Activated T-helper 17 cell treated with anti-CD3 and anti-CD28 coated beads, Interleukin-2, amount 50 U/mL, for 72 hours (primary cell): ENCODE results near the gene GALNTL6. TPM values are rescaled to one million over a fixed set of nuclear protein-coding genes. Genes with fewer than 3 reads are reported as not detected.

Experiments used
- ATAC-seq: fragments of 150-1000 bp; cut with Tn5 transposase; replicated peaks from 2 replicates; pipeline ENCODE4 v1.10.0; 2021; ENCODE audit warnings: mild to moderate bottlenecking, moderate library complexity
- H3K27ac Mint-ChIP-seq: one replicate; pipeline ENCODE4 v1.8.0; 2022; ENCODE audit warnings: mixed read lengths
- H3K27me3 Mint-ChIP-seq: one replicate; pipeline ENCODE4 v1.8.0; 2022; ENCODE audit warnings: mixed read lengths
- H3K36me3 Mint-ChIP-seq: one replicate; pipeline ENCODE4 v1.8.0; 2022; ENCODE audit warnings: low read depth, mild to moderate bottlenecking, mixed read lengths
- H3K4me1 Mint-ChIP-seq: one replicate; pipeline ENCODE4 v1.8.0; 2022; ENCODE audit warnings: mixed read lengths
- H3K4me3 Mint-ChIP-seq: one replicate; pipeline ENCODE4 v1.8.0; 2022; ENCODE audit warnings: mild to moderate bottlenecking, mixed read lengths
- H3K9me3 Mint-ChIP-seq: one replicate; pipeline ENCODE4 v1.8.0; 2022; ENCODE audit warnings: mixed read lengths
- total RNA-seq, 2 donors: library from RNA; stranded (reverse); gene quantifications; one replicate each; pipeline ENCODE4 v1.2.3, GENCODE V29; 2022

GALNTL6 gene
- total RNA-seq, 2 donors from 2014 or later, result not detected

DNA sequence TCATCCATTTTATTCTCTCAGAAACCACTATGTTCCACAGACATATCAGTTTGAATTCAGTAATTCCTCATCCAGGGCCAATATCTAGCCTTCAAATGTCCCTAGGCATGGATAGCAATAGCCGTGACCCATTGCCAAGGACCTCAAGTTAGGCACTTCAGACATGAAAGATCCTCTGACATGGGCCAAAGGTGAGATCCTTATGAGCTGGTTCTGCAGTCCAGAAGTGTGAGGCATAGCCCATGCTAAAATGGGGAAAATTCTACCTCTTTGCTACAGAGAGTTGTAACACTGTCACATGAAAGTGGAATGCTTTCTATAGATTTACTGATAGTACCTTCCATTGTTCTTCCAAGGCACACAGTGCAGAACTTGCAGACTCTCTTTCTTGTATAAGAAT lies 1005.7 kb downstream of the GALNTL6 start:
- no peak overlapping the region for H3K27ac Mint-ChIP-seq
- ATAC-seq, result no peak
- peaks cover 12% of the 10 kb centered on the region for H3K27me3 Mint-ChIP-seq
- no peak overlapping the region for H3K4me3 Mint-ChIP-seq
- no peaks in the 10 kb centered on the region for H3K36me3 Mint-ChIP-seq
- no peaks in the 10 kb centered on the region for H3K4me1 Mint-ChIP-seq
- no peaks in the 10 kb centered on the region for H3K9me3 Mint-ChIP-seq

DNA sequence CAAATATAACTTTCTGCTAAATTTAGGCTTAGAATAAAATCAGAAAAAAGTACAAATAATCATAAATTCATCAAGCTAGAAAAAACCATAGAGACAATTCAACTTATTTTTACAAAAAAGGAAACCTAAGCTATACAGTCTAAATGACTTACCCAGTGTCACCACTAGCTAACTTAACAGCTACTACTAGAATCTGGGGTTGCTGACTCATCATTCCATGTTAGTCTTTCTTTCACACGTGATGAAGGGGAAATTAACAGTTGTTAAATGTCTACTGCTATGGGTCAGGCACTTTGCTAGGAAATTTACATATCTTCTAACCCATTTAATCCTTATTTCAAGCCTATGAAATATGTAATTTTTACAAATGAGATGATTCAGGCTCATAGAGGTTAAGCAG lies 1006.1 kb downstream of the GALNTL6 start:
- Mint-ChIP-seq H3K36me3 (no peaks in the 10 kb centered on the region), H3K4me3 (no peak overlapping the region), H3K27ac (no peak overlapping the region), H3K9me3 (no peaks in the 10 kb centered on the region), H3K27me3 (peaks cover 12% of the 10 kb centered on the region), H3K4me1 (no peaks in the 10 kb centered on the region)
- no peak for ATAC-seq

- Mint-ChIP-seq H3K9me3 (no peaks in the 10 kb centered on the region), H3K4me1 (no peaks in the 10 kb centered on the region), H3K36me3 (no peaks in the 10 kb centered on the region), H3K4me3 (no peak overlapping the region), H3K27me3 (peaks cover 12% of the 10 kb centered on the region), H3K27ac (no peak overlapping the region)
- ATAC-seq, result no peak
These were observed 1009.1 kb downstream of the GALNTL6 start for GRCh38 chr4:172822331-172822730.

- ATAC-seq, result no peak
- no peaks in the 10 kb centered on the region for H3K4me1 Mint-ChIP-seq
- no peaks in the 10 kb centered on the region for H3K36me3 Mint-ChIP-seq
- no peak overlapping the region for H3K4me3 Mint-ChIP-seq
- no peak overlapping the region for H3K27ac Mint-ChIP-seq
- peaks cover 16% of the 10 kb centered on the region for H3K27me3 Mint-ChIP-seq
- no peaks in the 10 kb centered on the region for H3K9me3 Mint-ChIP-seq
These were observed 1013.1 kb downstream of the GALNTL6 start for GRCh38 chr4:172826346-172826745.

DNA sequence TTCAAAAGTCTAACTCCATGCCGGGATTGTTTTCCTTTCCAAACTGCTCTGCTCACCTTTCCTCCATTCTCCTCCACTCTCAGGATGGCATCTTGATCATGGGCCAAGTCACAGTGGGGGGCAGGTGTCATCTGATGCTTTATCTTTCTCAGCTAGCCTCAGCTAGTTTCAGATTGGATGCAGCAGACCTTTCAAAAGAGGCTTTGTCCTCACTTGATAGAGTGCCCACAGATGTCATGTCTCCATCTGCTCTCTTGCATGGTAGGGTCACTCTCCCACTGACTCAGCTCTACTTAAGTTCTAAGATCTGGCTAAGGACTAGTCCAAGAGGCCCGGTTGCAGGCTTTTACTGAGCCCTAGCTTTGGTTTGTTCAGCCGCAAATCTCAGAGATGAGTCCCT lies 1013.7 kb downstream of the GALNTL6 start:
- ATAC-seq, result no peak
- Mint-ChIP-seq H3K36me3 (no peaks in the 10 kb centered on the region), H3K4me1 (no peaks in the 10 kb centered on the region), H3K27ac (no peak overlapping the region), H3K27me3 (peaks cover 16% of the 10 kb centered on the region), H3K9me3 (no peaks in the 10 kb centered on the region), H3K4me3 (no peak overlapping the region)

GRCh38 chr4:172830295-172830764 lies 1017.1 kb downstream of the GALNTL6 start:
- Mint-ChIP-seq H3K4me3 (no peak overlapping the region), H3K36me3 (no peaks in the 10 kb centered on the region), H3K27ac (no peak overlapping the region), H3K27me3 (peaks cover 6% of the 10 kb centered on the region), H3K4me1 (no peaks in the 10 kb centered on the region), H3K9me3 (no peaks in the 10 kb centered on the region)
- no peak for ATAC-seq

DNA sequence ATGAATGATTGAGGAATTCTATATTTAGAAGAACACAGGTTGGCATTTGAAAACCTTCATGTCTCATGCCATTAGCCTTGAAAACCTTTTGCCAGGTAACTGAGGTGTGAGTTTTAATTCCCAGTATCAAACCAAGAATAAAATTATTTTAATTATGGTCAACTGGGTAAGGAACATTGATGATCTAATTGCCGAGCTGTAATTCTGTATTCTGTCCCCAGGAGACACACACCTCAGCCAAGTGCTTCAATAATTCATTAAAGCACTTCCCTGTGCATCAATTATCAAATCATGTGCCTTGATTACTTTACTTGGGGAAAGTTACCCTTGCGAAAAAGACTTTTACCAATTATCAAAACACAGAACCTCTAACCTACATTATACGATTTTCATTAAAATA lies 1023.5 kb downstream of the GALNTL6 start:
- Mint-ChIP-seq H3K27me3 (no peaks in the 10 kb centered on the region), H3K27ac (no peak overlapping the region), H3K4me1 (no peaks in the 10 kb centered on the region), H3K9me3 (no peaks in the 10 kb centered on the region), H3K36me3 (no peaks in the 10 kb centered on the region), H3K4me3 (no peak overlapping the region)
- no peak for ATAC-seq

GRCh38 chr4:172838111-172838510 lies 1024.9 kb downstream of the GALNTL6 start:
- no peak overlapping the region for H3K27ac Mint-ChIP-seq
- no peak overlapping the region for H3K4me3 Mint-ChIP-seq
- no peak for ATAC-seq
- no peaks in the 10 kb centered on the region for H3K4me1 Mint-ChIP-seq
- H3K36me3 Mint-ChIP-seq, result no peaks in the 10 kb centered on the region
- H3K9me3 Mint-ChIP-seq, result no peaks in the 10 kb centered on the region
- no peaks in the 10 kb centered on the region for H3K27me3 Mint-ChIP-seq

GRCh38 chr4:172838943-172839342 lies 1025.7 kb downstream of the GALNTL6 start:
- Mint-ChIP-seq H3K4me3 (no peak overlapping the region), H3K36me3 (no peaks in the 10 kb centered on the region), H3K4me1 (no peaks in the 10 kb centered on the region), H3K9me3 (no peaks in the 10 kb centered on the region), H3K27ac (no peak overlapping the region), H3K27me3 (no peaks in the 10 kb centered on the region)
- no peak for ATAC-seq

- no peak for ATAC-seq
These were observed 1029.6 kb downstream of the GALNTL6 start for GRCh38 chr4:172842779-172843178.

GRCh38 chr4:172843192-172843591 lies 1030.0 kb downstream of the GALNTL6 start:
- no peaks in the 10 kb centered on the region for H3K4me1 Mint-ChIP-seq
- H3K9me3 Mint-ChIP-seq, result no peaks in the 10 kb centered on the region
- H3K36me3 Mint-ChIP-seq, result no peaks in the 10 kb centered on the region
- no peak for ATAC-seq
- H3K27ac Mint-ChIP-seq, result no peak overlapping the region
- H3K4me3 Mint-ChIP-seq, result no peak overlapping the region
- H3K27me3 Mint-ChIP-seq, result no peaks in the 10 kb centered on the region

More at GRCh38 chr4:172842779-172843178, 1029.6 kb downstream of the GALNTL6 start:
- H3K27me3 Mint-ChIP-seq, result no peaks in the 10 kb centered on the region
- H3K9me3 Mint-ChIP-seq, result no peaks in the 10 kb centered on the region
- no peak overlapping the region for H3K27ac Mint-ChIP-seq
- no peak overlapping the region for H3K4me3 Mint-ChIP-seq
- no peaks in the 10 kb centered on the region for H3K36me3 Mint-ChIP-seq
- no peaks in the 10 kb centered on the region for H3K4me1 Mint-ChIP-seq

- Mint-ChIP-seq H3K27ac (no peak overlapping the region), H3K4me3 (no peak overlapping the region), H3K4me1 (no peaks in the 10 kb centered on the region), H3K27me3 (no peaks in the 10 kb centered on the region), H3K36me3 (no peaks in the 10 kb centered on the region), H3K9me3 (no peaks in the 10 kb centered on the region)
- ATAC-seq, result no peak
These were observed 1031.4 kb downstream of the GALNTL6 start for GRCh38 chr4:172844556-172844955.

- H3K4me3 Mint-ChIP-seq, result no peak overlapping the region
These were observed 1032.1 kb downstream of the GALNTL6 start for GRCh38 chr4:172845281-172845680.

DNA sequence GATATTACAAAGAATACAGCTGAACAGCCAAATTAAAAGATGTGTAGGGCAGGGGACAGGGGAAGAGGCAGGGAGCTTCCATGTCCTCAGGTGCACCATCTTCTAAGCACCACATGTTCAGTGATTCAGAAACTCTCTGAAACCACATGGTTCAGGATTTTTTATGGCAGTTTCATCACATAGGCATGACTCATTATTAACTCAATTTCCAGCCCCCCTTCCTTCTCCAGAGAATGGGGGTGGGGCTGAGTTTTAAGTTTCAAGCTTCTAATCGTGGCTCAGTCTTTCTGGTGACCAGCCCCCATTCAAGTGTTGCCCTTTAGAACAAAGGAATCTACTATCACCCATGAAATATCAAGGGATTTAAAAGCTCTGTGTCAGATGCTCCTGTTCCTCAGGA lies 1037.6 kb downstream of the GALNTL6 start:
- no peak for ATAC-seq
- Mint-ChIP-seq H3K4me1 (no peaks in the 10 kb centered on the region), H3K27ac (no peak overlapping the region), H3K27me3 (no peaks in the 10 kb centered on the region), H3K36me3 (no peaks in the 10 kb centered on the region), H3K4me3 (no peak overlapping the region), H3K9me3 (no peaks in the 10 kb centered on the region)

More at GRCh38 chr4:172845281-172845680, 1032.1 kb downstream of the GALNTL6 start:
- no peak overlapping the region for H3K27ac Mint-ChIP-seq
- H3K36me3 Mint-ChIP-seq, result no peaks in the 10 kb centered on the region
- H3K4me1 Mint-ChIP-seq, result no peaks in the 10 kb centered on the region
- no peaks in the 10 kb centered on the region for H3K9me3 Mint-ChIP-seq
- ATAC-seq, result no peak
- no peaks in the 10 kb centered on the region for H3K27me3 Mint-ChIP-seq

DNA sequence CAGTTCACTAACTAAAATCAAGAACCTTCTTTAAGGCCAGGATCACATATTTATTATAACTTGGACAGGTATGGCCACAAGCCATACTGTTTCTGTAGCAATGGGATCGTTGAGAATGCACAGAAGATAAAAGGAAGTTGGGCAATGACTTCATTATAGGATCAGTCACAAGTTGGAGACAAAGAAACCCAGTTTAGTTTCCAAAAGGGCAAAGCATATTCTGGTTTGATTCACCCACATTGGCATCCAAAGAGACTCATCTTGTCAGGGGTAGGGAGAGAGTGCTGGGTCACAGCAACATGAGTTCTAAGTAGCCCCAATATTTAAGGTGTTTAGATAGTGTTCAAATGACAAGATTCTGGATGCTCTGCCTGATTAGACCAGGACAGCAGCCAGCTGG lies 1038.3 kb downstream of the GALNTL6 start:
- Mint-ChIP-seq H3K4me1 (no peaks in the 10 kb centered on the region), H3K27me3 (no peaks in the 10 kb centered on the region), H3K9me3 (no peaks in the 10 kb centered on the region), H3K27ac (no peak overlapping the region), H3K36me3 (no peaks in the 10 kb centered on the region), H3K4me3 (no peak overlapping the region)
- no peak for ATAC-seq

DNA sequence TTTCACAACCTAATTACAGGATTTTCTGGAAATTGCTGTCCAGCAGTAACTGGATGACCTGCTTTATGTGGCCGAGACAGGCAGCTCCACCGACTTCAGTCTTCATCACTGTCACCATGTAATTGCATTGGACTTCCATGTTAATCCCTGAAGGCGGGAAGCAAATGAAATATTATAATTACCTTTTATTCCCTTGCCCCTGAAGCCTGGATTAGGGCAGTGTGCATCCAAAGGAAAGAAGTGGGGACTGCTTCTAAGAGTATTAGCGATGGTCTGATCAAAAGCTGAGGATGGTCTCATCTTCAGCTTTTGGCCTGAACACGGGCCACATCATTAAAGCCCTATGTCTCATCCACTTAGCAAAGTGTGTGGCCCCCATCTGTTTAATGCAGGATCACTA lies 1043.8 kb downstream of the GALNTL6 start:
- H3K27me3 Mint-ChIP-seq, result peaks cover 3% of the 10 kb centered on the region
- no peak overlapping the region for H3K27ac Mint-ChIP-seq
- no peak for ATAC-seq
- peaks cover 4% of the 10 kb centered on the region for H3K9me3 Mint-ChIP-seq
- no peaks in the 10 kb centered on the region for H3K36me3 Mint-ChIP-seq
- H3K4me1 Mint-ChIP-seq, result no peaks in the 10 kb centered on the region
- H3K4me3 Mint-ChIP-seq, result no peak overlapping the region
